A673 (cell line): ENCODE data around the gene ROBO2.

ENCODE experiments used
- EZH2 ChIP-seq: fragments of 200-600 bp; sonication (generic); IDR thresholded peaks from 2 replicates; pipeline ENCODE4 v1.6.1; 2017; ENCODE audit warnings: borderline replicate concordance, low read depth, mild to moderate bottlenecking, mixed read lengths, antibody characterized with exemption, low read length; ENCODE audit not compliant: poor library complexity, severe bottlenecking
- TF ChIP-seq, protein P1 (sequence below): fragments of 300-800, 200-600 bp; sonication (generic); conservative IDR thresholded peaks from 2 replicates; pipeline ENCODE4 v1.5.1; 2017; ENCODE audit warnings: low read depth, mild to moderate bottlenecking, antibody characterized with exemption, low read length, moderate library complexity, mixed read lengths

DNA sequence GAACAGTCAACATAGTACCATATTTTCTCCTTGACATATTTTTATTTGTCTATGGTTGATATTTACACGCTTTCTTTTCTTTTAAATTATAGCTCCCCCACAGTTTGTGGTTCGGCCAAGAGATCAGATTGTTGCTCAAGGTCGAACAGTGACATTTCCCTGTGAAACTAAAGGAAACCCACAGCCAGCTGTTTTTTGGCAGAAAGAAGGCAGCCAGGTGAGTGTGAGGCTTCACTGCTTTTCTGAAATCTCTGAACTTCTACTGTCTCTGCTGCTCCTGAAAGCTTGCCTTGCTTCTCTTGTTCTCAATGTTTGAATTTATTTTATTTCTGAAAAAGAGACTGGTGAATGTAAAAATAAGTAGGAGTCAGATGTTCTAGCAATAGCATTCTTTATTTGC, 506.3 kb downstream of the ROBO2 start:
- TF ChIP-seq, protein P1, sequence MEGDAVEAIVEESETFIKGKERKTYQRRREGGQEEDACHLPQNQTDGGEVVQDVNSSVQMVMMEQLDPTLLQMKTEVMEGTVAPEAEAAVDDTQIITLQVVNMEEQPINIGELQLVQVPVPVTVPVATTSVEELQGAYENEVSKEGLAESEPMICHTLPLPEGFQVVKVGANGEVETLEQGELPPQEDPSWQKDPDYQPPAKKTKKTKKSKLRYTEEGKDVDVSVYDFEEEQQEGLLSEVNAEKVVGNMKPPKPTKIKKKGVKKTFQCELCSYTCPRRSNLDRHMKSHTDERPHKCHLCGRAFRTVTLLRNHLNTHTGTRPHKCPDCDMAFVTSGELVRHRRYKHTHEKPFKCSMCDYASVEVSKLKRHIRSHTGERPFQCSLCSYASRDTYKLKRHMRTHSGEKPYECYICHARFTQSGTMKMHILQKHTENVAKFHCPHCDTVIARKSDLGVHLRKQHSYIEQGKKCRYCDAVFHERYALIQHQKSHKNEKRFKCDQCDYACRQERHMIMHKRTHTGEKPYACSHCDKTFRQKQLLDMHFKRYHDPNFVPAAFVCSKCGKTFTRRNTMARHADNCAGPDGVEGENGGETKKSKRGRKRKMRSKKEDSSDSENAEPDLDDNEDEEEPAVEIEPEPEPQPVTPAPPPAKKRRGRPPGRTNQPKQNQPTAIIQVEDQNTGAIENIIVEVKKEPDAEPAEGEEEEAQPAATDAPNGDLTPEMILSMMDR = no peak
- TF ChIP-seq EZH2 = no peak
